Left renal cortex interstitium (tissue), 4 donors: Measurements from ENCODE around the gene LFNG. TPM values are rescaled to one million over a fixed set of nuclear protein-coding genes. Genes with fewer than 3 reads are reported as not detected.

ENCODE experiments used
- DNase-seq, 4 donors: peaks; one replicate each; pipeline ENCODE4 v3.0.0-alpha.2; 2013; ENCODE audit warnings: low read depth in 4 of 4, low spot score in 2 of 4, missing footprints in 1 of 4
- polyA plus RNA-seq, 4 donors: library from polyadenylated mRNA; unstranded; fragments of 120-200 nt; gene quantifications; one replicate each; pipeline ENCODE4 v1.2.1, GENCODE V29; 2013; ENCODE audit not compliant: insufficient read length in 4 of 4

The LFNG gene
- polyA plus RNA-seq, 4 donors = 27.0 to 44.4 (median 38.0) TPM

DNA sequence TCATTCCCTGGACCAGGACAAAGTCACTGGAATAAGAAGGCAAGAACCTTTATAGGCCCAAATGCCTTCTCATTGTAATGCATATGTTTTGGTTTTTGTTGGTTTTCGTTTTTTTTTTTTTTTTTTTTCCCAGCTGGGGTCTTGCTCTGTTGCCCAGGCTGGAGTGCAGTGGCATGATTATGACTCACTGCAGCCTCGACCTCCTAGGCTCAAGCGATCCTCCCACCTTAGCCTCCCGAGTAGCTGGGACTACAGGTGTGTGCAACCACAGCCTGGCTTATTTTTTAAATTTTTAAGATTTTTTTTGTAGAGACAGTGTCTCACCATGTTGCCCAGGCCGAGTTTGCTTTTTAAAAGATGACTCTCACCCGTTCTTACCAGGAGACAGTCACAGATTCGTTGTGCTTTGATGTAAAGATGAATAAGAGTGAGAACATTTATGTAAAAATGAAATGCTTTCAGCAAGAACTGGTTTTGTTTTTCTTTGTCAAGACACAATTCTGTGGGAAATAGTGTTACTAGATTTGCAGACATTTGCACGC, 46.8 kb downstream of the LFNG start:
- no peak for DNase-seq

DNA sequence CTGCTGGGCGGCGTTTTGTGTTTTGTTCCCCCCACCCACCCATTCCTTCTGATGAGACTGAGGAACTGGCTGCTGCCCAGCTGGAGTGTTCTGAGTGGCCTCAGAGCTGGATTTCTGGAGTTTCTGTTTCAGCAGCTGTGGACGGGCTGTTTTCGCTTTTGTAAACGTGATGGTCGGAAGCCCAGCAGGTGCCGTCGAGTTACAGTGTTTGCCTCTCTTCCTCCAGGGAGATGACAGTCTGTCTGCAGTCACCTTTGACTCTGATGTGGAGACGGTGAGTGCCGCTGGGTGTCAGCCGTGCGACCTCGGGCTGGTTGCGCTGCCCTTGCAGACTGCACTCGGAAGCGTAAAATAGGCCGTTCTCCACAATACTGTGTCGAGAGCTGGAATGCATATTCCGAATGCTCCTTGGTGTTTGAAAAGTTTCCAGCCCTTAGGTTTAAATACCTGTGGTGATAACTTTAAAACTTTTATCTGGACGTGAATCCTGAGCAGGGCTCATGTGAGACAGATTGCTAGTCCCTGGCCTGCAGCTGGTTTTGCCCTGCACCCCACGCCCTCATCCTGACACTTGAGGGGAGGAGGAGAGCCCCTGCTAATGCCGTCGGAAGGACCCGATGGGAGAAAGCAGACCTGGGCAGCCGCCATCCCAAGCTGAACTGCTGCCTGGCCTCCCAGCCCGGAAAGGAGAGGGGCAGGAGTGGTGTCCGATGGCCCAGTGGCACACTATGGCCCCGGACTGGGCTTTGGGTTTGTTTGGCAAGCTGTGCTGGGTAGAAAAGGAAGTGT, 47.5 kb downstream of the LFNG start:
- DNase-seq = no peak

DNA sequence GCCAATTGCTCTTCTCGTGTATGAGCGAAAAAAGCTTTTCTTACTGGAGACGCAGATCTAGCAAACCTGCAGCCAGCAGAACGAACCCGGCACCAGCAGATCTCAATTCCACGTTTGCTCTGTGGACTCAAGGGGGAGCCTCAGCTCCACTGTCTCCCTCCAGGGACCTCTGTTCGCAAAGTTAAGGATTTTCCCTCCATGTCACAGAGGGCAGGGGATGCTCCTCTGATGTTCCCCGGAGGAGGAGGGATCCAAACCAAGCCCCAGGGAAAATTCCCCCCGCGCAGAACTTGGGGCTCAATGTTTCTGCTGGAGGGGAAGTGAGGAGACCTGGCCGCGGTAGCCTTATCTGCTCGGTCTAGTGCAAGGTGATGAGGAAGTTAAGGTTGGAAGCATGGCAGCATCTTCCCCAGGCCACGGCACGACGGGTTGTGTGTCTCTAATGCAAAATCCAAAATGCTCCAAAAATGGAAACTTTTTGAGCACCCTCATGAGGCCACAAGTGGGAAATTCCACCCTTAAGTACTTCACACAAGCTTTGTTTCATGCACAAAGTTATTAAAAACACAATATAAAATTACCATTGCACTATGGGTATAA, 48.2 kb downstream of the LFNG start:
- no peak for DNase-seq

DNA sequence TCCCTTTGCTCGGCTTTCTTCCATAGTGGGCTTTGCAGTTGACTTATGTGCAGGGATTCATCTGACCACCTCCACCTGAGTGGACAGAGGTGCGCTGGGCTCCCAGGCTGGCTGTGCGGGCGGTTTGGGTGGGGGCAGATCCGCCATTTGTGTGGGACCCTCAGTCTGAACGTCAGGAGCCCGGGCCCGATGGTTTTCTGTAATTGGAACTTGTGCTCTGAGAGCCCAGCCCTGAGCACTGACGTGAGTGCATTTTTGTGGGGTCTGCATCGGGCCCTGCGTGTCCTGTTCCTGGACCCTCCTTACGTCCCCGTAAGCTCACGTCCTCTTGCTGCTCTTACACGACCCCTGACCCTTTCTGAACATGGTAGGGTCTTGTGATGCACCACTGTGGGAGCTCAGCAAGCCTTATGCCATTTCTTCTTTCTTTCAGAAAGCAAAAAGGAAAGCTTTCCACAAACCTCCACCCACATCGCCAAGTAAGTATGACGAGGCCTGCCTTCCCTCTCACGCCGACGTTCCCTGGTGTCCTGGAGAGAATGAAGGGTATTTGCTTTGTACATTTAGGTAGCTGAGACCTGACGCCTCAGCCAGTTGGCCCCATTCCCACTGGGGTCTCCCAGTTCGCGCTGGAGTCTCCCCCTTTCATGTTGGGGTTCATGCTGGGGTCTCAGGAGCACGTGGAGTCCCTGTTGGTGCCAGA, 49.1 kb downstream of the LFNG start:
- no peak for DNase-seq

DNA sequence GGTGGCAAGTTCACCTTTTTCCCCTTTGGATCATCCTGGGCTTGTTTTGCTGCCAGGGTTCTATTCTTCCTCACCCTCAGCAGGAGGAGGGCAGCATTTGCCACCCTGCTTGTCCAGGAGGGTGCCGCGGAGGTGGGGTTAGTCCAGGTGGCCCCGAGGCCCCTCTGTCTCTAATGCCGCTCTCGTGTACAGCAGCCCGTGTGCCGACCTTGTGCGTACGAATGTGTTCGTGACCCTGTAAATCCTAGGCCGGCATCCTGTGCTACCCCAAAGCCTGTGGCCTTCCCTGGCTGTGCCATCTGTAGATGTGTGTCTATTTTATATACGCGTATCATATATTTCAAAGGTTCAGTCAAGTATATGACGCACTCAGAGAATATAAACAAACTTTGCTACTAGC, 49.8 kb downstream of the LFNG start:
- DNase-seq = no peak

DNA sequence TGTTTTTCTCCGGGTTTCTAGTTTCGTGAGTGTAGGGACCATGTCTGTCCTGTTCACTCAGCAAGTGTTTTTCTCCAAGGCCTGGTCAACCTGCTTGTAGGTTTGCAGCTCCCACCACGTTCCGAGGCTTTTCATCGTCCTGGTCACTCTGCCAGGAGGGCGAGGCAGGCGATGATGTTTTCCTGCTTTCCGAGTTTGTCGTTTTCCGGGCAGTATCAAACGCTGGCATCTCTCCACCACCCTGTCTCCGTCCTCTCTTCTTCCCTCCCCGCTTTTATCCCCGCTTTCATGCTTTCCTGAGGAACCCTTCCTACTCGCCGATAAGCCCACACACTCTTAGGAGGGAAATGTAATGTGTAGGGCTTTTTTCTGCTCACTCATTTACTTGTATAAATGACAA, 50.4 kb downstream of the LFNG start:
- no peak for DNase-seq

DNA sequence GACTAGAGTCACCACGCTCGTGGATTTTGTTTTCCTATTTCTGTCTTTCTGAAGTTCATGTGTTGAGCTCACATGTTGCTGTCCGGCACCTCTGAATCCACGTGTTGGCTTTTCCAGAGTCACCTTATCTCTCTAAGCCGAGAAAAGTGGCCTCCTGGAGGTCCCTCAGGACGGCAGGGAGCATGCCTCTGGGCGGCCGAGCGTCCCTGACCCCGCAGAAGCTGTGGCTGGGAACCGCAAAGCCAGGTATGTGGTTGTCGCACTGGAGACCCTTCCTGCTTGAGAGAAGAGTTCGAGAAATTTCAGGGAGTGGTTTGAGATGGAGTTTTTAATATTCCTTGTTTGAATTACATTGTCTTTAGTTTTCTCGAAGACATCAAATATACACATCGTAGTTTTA, 51.8 kb downstream of the LFNG start:
- DNase-seq = no peak

DNA sequence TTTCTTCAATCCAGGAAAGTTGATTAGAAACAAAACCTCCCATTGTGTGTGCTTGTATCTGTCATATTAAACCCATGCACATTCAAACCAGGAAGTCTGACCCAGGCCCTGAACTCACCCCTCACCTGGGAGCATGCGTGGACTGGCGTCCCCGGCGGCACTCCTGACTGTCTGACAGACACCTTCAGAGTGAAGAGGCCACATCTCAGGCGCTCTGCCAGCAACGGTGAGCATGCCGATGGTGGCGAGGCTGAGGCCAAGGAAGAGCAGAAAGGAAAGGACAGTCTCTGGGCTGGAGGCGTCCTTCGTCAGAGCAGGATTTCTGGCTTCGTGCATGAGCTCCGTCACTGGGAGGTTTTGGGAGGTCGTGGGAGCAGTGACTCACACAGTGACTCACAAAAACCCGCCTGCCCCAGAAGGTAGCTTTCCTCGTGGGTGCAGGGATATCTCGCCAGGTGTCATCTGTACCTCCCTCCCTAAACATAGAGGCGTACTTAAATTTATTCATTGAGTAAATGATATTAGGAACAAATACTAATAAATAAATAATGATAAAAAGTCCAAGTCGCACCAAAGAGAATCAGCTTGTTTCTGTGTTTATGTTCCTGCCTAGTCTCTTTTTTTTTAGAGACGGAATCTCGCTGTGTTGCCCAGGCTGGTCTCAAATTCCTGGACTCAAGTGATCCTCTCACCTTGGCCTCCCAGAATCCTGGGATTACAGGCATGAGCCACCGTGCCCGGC, 52.7 kb downstream of the LFNG start:
- no peak for DNase-seq

DNA sequence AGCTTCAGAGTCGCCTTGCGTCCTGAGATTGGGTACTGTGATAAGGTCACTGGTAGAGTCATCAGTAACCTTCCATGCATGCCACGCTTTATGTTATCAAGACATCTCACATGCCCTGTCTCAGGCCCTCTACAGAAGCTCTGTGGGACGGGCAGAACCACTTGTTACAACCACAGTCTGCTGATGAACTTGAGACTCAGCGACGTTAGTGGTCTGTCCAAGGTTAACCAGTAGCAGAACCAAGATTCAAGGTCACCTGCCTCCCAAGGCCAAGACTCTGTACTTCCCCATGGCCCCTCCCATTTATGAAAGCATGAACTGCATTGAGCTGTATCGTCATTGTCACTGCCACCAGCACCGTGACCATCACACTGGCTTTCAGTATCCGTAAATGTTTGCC, 54.2 kb downstream of the LFNG start:
- no peak for DNase-seq

DNA sequence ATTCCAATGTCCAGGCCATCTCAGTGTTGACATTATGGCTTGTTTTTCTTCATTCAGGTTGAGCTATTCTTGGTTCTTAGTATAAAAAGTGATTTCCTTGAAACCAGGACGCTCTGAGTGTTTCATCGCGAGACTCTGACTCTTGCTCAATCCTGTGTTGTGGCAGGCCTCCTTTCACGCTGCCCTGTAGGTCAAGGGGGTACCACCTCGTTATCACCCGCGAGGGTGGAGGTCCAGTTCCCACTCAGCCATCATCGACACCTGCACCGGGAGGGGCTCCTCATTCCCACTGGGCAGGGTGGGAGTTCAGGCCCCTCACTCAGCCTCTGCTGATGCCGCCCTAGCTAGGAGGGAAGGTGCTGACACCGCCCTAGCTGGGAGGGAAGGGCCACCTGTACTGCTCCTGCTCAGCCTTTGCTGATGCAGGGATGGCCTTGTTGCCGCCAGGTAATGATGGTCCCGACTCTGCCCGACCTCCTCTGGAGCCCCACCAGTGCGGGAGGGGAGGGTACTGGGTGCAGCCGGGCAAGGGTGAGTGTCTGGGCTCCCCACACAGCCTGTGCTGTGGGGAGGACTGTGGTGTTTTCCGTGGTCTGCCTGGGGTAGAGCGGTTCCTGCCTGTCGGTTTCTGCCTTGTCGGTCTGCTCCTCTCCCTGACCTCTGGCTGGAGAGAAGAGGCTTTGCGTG, 55.6 kb downstream of the LFNG start:
- no peak for DNase-seq

DNA sequence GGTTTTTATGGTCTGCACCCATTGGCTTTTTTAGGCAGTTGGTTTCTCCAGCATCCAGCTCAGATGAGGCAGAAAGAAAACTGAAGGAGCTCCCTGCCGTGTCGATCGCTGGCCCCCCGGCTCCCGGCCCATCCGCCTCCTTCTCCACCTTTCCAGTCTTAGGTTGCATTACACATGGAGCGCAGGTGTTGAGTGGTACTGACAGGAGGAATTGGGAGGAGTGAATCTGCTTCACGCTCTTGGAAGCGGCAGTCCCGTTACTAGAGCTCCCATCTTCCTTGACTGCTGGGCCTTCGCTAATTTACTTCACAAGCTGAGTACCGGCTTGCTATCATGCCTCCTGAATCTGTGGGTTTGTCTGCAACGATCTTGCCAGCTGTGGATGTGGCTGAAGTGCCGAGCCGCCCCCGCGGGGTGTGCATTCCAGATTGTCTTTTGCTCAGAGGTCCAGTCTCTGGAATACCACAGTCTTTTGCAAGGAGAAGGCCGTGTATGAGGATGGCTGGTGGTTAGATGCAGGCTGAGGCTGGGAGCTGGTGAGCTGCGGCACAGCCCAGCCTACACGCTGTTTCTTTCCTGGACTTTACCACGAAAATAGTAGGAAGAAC, 56.3 kb downstream of the LFNG start:
- DNase-seq = no peak

DNA sequence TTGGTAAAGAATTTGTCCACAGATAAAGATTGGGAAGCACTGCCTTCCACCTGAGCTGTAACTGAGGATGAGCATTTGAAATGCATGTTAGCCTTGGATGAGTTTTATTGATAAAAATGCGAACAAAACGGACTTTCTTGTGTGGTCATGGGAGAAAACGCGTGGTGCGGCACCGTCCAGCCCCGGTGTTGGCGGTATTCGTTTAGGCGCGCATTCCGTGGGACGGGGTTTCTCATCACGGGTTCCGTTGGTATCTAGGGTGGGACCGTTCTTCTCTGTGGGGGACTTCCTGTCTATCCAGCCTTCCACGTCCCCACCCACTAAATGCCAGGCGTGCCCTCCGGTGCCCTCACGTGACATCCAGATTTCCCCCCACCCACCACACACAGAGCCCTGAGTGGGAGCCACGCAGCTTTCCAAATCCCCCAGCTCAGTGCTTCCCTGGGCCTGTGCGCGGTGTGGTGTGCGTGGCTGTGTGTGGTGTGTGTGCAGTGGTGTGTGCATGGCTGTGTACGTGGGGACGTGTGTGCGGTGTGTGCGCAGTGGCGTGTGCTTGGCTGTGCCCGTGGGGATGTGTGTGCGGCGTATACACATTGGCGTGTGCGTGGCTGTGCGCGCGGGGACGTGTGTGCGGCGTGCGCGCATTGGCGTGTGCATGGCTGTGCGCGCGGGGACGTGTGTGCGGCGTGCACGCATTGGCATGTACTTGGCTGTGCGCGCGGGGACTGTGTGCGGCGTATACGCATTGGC, 57.3 kb downstream of the LFNG start:
- DNase-seq = no peak

Other genes starting within 250 kb of the LFNG start
- 10 to 100 TPM; 33.0 to 38.1 (median 35.9) TPM for gene SNX8, start 205.3 kb upstream of the LFNG start, polyA plus RNA-seq
- 100 to 1,000 TPM; 136 to 174 (median 148) TPM for gene EIF3B, start 164.9 kb upstream of the LFNG start, polyA plus RNA-seq
- 10 to 100 TPM in 3 of 4 donors, 1 to 10 TPM in 1; 9.5 to 16.7 (median 13.5) TPM for gene CHST12, start 116.2 kb upstream of the LFNG start, polyA plus RNA-seq
- gene GRIFIN, start 43.4 kb upstream of the LFNG start, polyA plus RNA-seq = under 1 TPM in 2 of 4 donors, not detected in 2; 0.31 to 0.32 TPM
- 10 to 100 TPM; 22.8 to 44.1 (median 36.6) TPM for gene BRAT1, start 35.8 kb downstream of the LFNG start, polyA plus RNA-seq
- gene IQCE, start 39.2 kb downstream of the LFNG start, polyA plus RNA-seq = 10 to 100 TPM; 20.2 to 30.3 (median 22.2) TPM
- gene TTYH3, start 112.2 kb downstream of the LFNG start, polyA plus RNA-seq = 100 to 1,000 TPM in 3 of 4 donors, 10 to 100 TPM in 1; 74.6 to 151 (median 127) TPM
- under 1 TPM; 0.11 to 0.59 (median 0.22) TPM for gene AMZ1, start 168.4 kb downstream of the LFNG start, polyA plus RNA-seq